ENCODE data around the gene RNASEL. TPM values are rescaled to one million over a fixed set of nuclear protein-coding genes. Genes with fewer than 3 reads are reported as not detected.
A peak's percentile ranks its signal among the peaks of the same experiment; 100 is the strongest.

The RNASEL gene
- polyA plus RNA-seq, 1 donor (not counting 4 experiments of a cell fraction or from before 2014, with no cell fraction given), result 4.7 TPM

- FAIRE-seq (no peak), DNase-seq (ENCODE audit: low read depth, low spot score) (no peak)
- peaks cover 18% of the 10 kb centered on the region for H3K27me3 ChIP-seq (ENCODE audit: control insufficient read depth, extremely low read depth, insufficient read depth, low read length)
- peak overlapping the region; percentile 28 for H3K9ac ChIP-seq (ENCODE audit: control insufficient read depth, extremely low read depth, insufficient read depth, low read length)
- no peaks in the 10 kb centered on the region for H3K9me1 ChIP-seq (ENCODE audit: control insufficient read depth, extremely low read depth, insufficient read depth, low read length)
- no peaks in the 10 kb centered on the region for H4K20me1 ChIP-seq (ENCODE audit: control insufficient read depth, extremely low read depth, insufficient read depth, low read length)
- dilution Hi-C loops (cut with MboI; ENCODE audit: extremely low pct_ligation_motif_present, low sequenced_read_pairs), result no loop called here
- peak overlapping the region; percentile 13 to 56 (median 49) for H3K4me3 ChIP-seq (ENCODE audit: control insufficient read depth in 2 of 3, extremely low read depth in 1 of 3, insufficient read depth in 2 of 3, low read depth in 1 of 3, low read length in 3 of 3)
- H3K27ac ChIP-seq (ENCODE audit: control insufficient read depth, insufficient read depth, low read length), result no peak overlapping the region
- no peaks in the 10 kb centered on the region for H3K36me3 ChIP-seq (ENCODE audit: control insufficient read depth in 2 of 2, extremely low read depth in 1 of 2, insufficient read depth in 2 of 2, low read length in 2 of 2)
- H3K9me3 ChIP-seq (ENCODE audit: control insufficient read depth, low read depth, low read length), result no peaks in the 10 kb centered on the region
- H3K4me2 ChIP-seq (ENCODE audit: control insufficient read depth, extremely low read depth, insufficient read depth, low read depth, low read length), result peak overlapping the region; percentile 88
- peak overlapping the region; percentile 39 for H2AFZ ChIP-seq (ENCODE audit: control insufficient read depth, low read length)
- H3K79me2 ChIP-seq (ENCODE audit: control insufficient read depth, insufficient read depth, low read length), result no peaks in the 10 kb centered on the region
- TF ChIP-seq EZH2 (IDR thresholded peaks at IDR 0.05; ENCODE audit: low read length) (no peak), CTCF (optimal IDR thresholded peaks at IDR 0.05 in 1 of 3, IDR thresholded peaks at IDR 0.05 in 1 of 3, conservative IDR thresholded peaks at IDR 0.05 in 1 of 3; ENCODE audit: extremely low read depth in 1 of 3, insufficient read depth in 2 of 3, low read length in 3 of 3) (no peak)
- H3K4me1 ChIP-seq (ENCODE audit: control insufficient read depth, extremely low read depth, insufficient read depth, low read length), result peaks cover 8% of the 10 kb centered on the region
Measured at GRCh38 chr1:182603646-182604174, 14.7 kb upstream of the RNASEL start.

- no peak overlapping the region for H3K27ac ChIP-seq (ENCODE audit: control insufficient read depth, insufficient read depth, low read length)
- TF ChIP-seq EZH2 (IDR thresholded peaks at IDR 0.05; ENCODE audit: low read length) (no peak), CTCF (optimal IDR thresholded peaks at IDR 0.05 in 1 of 3, IDR thresholded peaks at IDR 0.05 in 1 of 3, conservative IDR thresholded peaks at IDR 0.05 in 1 of 3; ENCODE audit: extremely low read depth in 1 of 3, insufficient read depth in 2 of 3, low read length in 3 of 3) (no peak)
- no peaks in the 10 kb centered on the region for H4K20me1 ChIP-seq (ENCODE audit: control insufficient read depth, extremely low read depth, insufficient read depth, low read length)
- FAIRE-seq (no peak), DNase-seq (ENCODE audit: low read depth, low spot score) (no peak)
- H3K36me3 ChIP-seq (ENCODE audit: control insufficient read depth in 2 of 2, extremely low read depth in 1 of 2, insufficient read depth in 2 of 2, low read length in 2 of 2), result no peaks in the 10 kb centered on the region
- no peaks in the 10 kb centered on the region for H3K9me3 ChIP-seq (ENCODE audit: control insufficient read depth, low read depth, low read length)
- no peak overlapping the region for H3K4me2 ChIP-seq (ENCODE audit: control insufficient read depth, extremely low read depth, insufficient read depth, low read depth, low read length)
- no peaks in the 10 kb centered on the region for H3K79me2 ChIP-seq (ENCODE audit: control insufficient read depth, insufficient read depth, low read length)
- no peaks in the 10 kb centered on the region for H3K9me1 ChIP-seq (ENCODE audit: control insufficient read depth, extremely low read depth, insufficient read depth, low read length)
- no peak overlapping the region for H2AFZ ChIP-seq (ENCODE audit: control insufficient read depth, low read length)
- dilution Hi-C loops (cut with MboI; ENCODE audit: extremely low pct_ligation_motif_present, low sequenced_read_pairs), result no loop called here
- H3K4me3 ChIP-seq (ENCODE audit: control insufficient read depth in 2 of 3, extremely low read depth in 1 of 3, insufficient read depth in 2 of 3, low read depth in 1 of 3, low read length in 3 of 3), result no peak overlapping the region
- peaks cover 8% of the 10 kb centered on the region for H3K4me1 ChIP-seq (ENCODE audit: control insufficient read depth, extremely low read depth, insufficient read depth, low read length)
- H3K27me3 ChIP-seq (ENCODE audit: control insufficient read depth, extremely low read depth, insufficient read depth, low read length), result peaks cover 18% of the 10 kb centered on the region
- no peak overlapping the region for H3K9ac ChIP-seq (ENCODE audit: control insufficient read depth, extremely low read depth, insufficient read depth, low read length)
Measured at GRCh38 chr1:182602935-182603645, 14.0 kb upstream of the RNASEL start.
